K562 (cell line): ENCODE results near the gene MTA1. TPM values are rescaled to one million over a fixed set of nuclear protein-coding genes. Genes with fewer than 3 reads are reported as not detected.

Source experiments
- CHD4 ChIP-seq: fragments of 200-600 bp; sonication (generic); IDR thresholded peaks from 3 replicates; pipeline ENCODE4 v1.6.1; 2012; ENCODE audit warnings: low read depth, mild to moderate bottlenecking, mixed read lengths, low read length, inconsistent platforms; ENCODE audit not compliant: insufficient read depth, insufficient replicate concordance, poor library complexity, severe bottlenecking
- CTBP1 ChIP-seq: fragments of 450-650 bp; IDR thresholded peaks from 2 replicates; pipeline ENCODE4 v1.6.1; 2016; ENCODE audit warnings: borderline replicate concordance
- ELF4 ChIP-seq: fragments of 450-650 bp; formaldehyde crosslinking; IDR thresholded peaks from 2 replicates; pipeline ENCODE4 v1.4.0; 2022; ENCODE audit warnings: missing genetic modification characterization
- FOXJ2 ChIP-seq: fragments of 200-800 bp; sonication (Bioruptor generic); IDR thresholded peaks from 2 replicates; pipeline ENCODE4 v1.6.1; 2016; ENCODE audit warnings: missing genetic modification characterization, missing compliant biosample characterization
- FUS ChIP-seq: fragments of 200-400 bp; formaldehyde crosslinking; optimal IDR thresholded peaks from 2 replicates; pipeline ENCODE3; 2017; ENCODE audit warnings: low read depth, low read length
- NFE2L1 ChIP-seq: fragments of 450-650 bp; IDR thresholded peaks from 2 replicates; pipeline ENCODE4 v1.6.1; 2016; ENCODE audit warnings: missing genetic modification characterization, low read depth, mild to moderate bottlenecking, missing compliant biosample characterization, moderate library complexity, borderline replicate concordance
- POLR2G ChIP-seq: fragments of 200-400 bp; formaldehyde crosslinking; IDR thresholded peaks from 2 replicates; pipeline ENCODE4 v1.6.1; 2017; ENCODE audit warnings: low read depth, mild to moderate bottlenecking, antibody characterized with exemption, low read length, moderate library complexity
- RBFOX2 ChIP-seq: fragments of 200-400 bp; formaldehyde crosslinking; IDR thresholded peaks from 2 replicates; pipeline ENCODE4 v1.6.1; 2017; ENCODE audit warnings: low read depth, mild to moderate bottlenecking, low read length, moderate library complexity
- SIX5 ChIP-seq, 2 experiments: IDR thresholded peaks; 2 replicates each; pipeline ENCODE4 v1.6.1; 2011; ENCODE audit warnings: low read length in 2 of 2, borderline replicate concordance in 1 of 2, low read depth in 1 of 2, mild to moderate bottlenecking in 1 of 2, moderate library complexity in 1 of 2; ENCODE audit not compliant: insufficient read depth in 1 of 2
- SMAD4 ChIP-seq: fragments of 250-450 bp; sonication (Bioruptor Pico); conservative IDR thresholded peaks from 2 replicates; pipeline ENCODE4 v1.8.0; 2021; ENCODE audit warnings: inconsistent platforms, mild to moderate bottlenecking, moderate library complexity
- SMARCE1 ChIP-seq: fragments of 450-650 bp; IDR thresholded peaks from 2 replicates; pipeline ENCODE4 v1.7.1; 2016; ENCODE audit warnings: mild to moderate bottlenecking
- TBL1XR1 ChIP-seq, 2 experiments: IDR thresholded peaks; 2 replicates each; pipeline ENCODE4 v1.6.1; 2012; ENCODE audit warnings: improper control_type of control experiment in 2 of 2, low read length in 2 of 2, mild to moderate bottlenecking in 1 of 2
- ZNF830 ChIP-seq: fragments of 250-450 bp; sonication (Bioruptor Pico); IDR thresholded peaks from 2 replicates; pipeline ENCODE4 v1.5.0; 2021; ENCODE audit warnings: mild to moderate bottlenecking
- polyA plus RNA-seq, 8 experiments: library from polyadenylated mRNA; depleted of rRNA in 4 of 8; stranded (reverse) in 5 of 8; unstranded in 3 of 8; fragments of >200 nt; fragmentation: Nextera tagmentation in 2 of 8; fragmentation: Illumina TruSeq in 1 of 8; extraction: Ambion mirVana in 2 of 8; extraction: Trizol in 1 of 8; gene quantifications; 2 replicates each; pipeline versions ENCODE4 v1.2.1 to v1.2.3, GENCODE V29; 2011 to 2014; ENCODE audit warnings: inconsistent platforms in 1 of 8, missing spikeins in 1 of 8
- total RNA-seq, 7 experiments: library from RNA; depleted of rRNA in 6 of 7; stranded (reverse); fragments of >200 nt in 6 of 7; fragmentation: Illumina TruSeq in 2 of 7; extraction: Trizol in 2 of 7; gene quantifications; 2 replicates each; pipeline versions ENCODE4 v1.2.1 to v1.2.3, GENCODE V29; 2011 to 2021; ENCODE audit warnings: low replicate concordance in 1 of 7
- TF ChIP-seq, protein P1 (sequence below): fragments of 450-650 bp; IDR thresholded peaks from 2 replicates; pipeline ENCODE4 v1.6.1; 2017; ENCODE audit warnings: mild to moderate bottlenecking, moderate library complexity
- TF ChIP-seq, protein P2 (sequence below): fragments of 250-450 bp; sonication (Bioruptor Pico); IDR thresholded peaks from 2 replicates; pipeline ENCODE4 v1.8.0; 2022; ENCODE audit warnings: inconsistent platforms
- TF ChIP-seq, protein P3 (sequence below): sonication (generic); formaldehyde crosslinking; IDR thresholded peaks from 2 replicates; pipeline ENCODE4 v1.9.0; 2022; ENCODE audit warnings: mild to moderate bottlenecking, missing genetic modification reagents
- TF ChIP-seq, protein P4 (sequence below): fragments of 450-650 bp; IDR thresholded peaks from 2 replicates; pipeline ENCODE4 v1.6.1; 2016; ENCODE audit warnings: missing biosample characterization, missing genetic modification characterization
- TF ChIP-seq, protein P5 (sequence below): sonication (generic); formaldehyde crosslinking; IDR thresholded peaks from 2 replicates; pipeline ENCODE4 v1.8.1; 2023; ENCODE audit warnings: mild to moderate bottlenecking, missing genetic modification reagents
- TF ChIP-seq, protein P6 (sequence below): sonication (generic); formaldehyde crosslinking; IDR thresholded peaks from 2 replicates; pipeline ENCODE4 v1.8.0; 2022; ENCODE audit warnings: missing genetic modification reagents, mild to moderate bottlenecking, moderate library complexity, borderline replicate concordance
- TF ChIP-seq, protein P7 (sequence below): sonication (generic); formaldehyde crosslinking; IDR thresholded peaks from 2 replicates; pipeline ENCODE4 v1.8.0; 2022; ENCODE audit warnings: mild to moderate bottlenecking, missing genetic modification reagents

The MTA1 gene
- total and polyA plus RNA-seq, 9 of the 15 experiments (the other 6 are each of a cell fraction or from before 2014, with no cell fraction given), result 0.13 to 118 (median 32.3) TPM

DNA sequence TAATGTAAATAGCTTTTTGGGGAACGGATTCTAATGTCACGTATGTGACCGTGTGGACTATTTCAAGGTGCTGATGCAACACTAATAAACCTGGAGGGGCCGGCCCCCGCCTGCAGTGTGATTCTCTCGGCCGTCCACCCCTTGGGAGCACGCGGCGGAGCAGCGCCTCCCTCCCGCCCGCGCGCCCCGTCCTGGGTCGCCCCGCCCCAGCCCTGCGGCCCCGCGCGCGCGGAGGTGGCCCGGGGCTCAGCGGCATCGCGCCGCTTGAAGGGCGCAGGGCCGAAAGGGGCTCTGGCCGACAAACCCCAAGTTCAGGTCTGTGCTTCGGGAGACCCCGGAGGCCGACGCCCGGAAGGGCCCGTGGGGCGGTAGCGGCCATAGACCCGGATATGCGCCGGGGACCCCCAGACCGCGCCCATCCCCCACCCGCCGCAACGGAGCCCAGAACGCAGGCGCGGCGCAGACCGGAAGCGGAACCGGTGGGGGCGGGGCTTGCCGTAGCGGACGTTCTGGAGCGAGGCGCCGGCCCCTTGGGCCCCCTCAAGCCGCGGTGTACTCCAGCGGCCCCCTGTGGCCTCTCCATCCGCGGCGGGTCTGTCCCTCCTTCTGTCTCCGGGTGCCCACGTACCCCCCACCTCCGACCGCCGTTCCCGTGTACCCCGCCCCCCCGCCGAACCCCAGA is 21.4 kb upstream of the MTA1 start, which contains the start of gene TEX22 (continued):
- TF ChIP-seq, protein P1, sequence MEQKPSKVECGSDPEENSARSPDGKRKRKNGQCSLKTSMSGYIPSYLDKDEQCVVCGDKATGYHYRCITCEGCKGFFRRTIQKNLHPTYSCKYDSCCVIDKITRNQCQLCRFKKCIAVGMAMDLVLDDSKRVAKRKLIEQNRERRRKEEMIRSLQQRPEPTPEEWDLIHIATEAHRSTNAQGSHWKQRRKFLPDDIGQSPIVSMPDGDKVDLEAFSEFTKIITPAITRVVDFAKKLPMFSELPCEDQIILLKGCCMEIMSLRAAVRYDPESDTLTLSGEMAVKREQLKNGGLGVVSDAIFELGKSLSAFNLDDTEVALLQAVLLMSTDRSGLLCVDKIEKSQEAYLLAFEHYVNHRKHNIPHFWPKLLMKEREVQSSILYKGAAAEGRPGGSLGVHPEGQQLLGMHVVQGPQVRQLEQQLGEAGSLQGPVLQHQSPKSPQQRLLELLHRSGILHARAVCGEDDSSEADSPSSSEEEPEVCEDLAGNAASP, result no peak
- TF ChIP-seq, protein P2, sequence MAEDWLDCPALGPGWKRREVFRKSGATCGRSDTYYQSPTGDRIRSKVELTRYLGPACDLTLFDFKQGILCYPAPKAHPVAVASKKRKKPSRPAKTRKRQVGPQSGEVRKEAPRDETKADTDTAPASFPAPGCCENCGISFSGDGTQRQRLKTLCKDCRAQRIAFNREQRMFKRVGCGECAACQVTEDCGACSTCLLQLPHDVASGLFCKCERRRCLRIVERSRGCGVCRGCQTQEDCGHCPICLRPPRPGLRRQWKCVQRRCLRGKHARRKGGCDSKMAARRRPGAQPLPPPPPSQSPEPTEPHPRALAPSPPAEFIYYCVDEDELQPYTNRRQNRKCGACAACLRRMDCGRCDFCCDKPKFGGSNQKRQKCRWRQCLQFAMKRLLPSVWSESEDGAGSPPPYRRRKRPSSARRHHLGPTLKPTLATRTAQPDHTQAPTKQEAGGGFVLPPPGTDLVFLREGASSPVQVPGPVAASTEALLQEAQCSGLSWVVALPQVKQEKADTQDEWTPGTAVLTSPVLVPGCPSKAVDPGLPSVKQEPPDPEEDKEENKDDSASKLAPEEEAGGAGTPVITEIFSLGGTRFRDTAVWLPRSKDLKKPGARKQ (CRISPR knock-in tag), result no peak
- TF ChIP-seq SMAD4 (CRISPR knock-in tag), result peak; percentile 55; the same call in 1 of the 2 replicates
- no peak for TF ChIP-seq NFE2L1 (tag)
- TF ChIP-seq POLR2G, result peak; percentile 83
- no peak for TF ChIP-seq FUS
- no peak for TF ChIP-seq FOXJ2 (tag)
- TF ChIP-seq, protein P3, sequence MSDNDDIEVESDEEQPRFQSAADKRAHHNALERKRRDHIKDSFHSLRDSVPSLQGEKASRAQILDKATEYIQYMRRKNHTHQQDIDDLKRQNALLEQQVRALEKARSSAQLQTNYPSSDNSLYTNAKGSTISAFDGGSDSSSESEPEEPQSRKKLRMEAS, result no peak
- no peak for TF ChIP-seq CHD4
- TF ChIP-seq ELF4 (CRISPR knock-in tag), result no peak
- peak; percentile 67; the same call in 1 of the 2 replicates for TF ChIP-seq CTBP1
- no peak for TF ChIP-seq ZNF830 (CRISPR knock-in tag)
- no peak for TF ChIP-seq TBL1XR1 (IDR thresholded peaks at IDR 0.05; ENCODE audit: low read length in 2 of 2)
- TF ChIP-seq, protein P4, sequence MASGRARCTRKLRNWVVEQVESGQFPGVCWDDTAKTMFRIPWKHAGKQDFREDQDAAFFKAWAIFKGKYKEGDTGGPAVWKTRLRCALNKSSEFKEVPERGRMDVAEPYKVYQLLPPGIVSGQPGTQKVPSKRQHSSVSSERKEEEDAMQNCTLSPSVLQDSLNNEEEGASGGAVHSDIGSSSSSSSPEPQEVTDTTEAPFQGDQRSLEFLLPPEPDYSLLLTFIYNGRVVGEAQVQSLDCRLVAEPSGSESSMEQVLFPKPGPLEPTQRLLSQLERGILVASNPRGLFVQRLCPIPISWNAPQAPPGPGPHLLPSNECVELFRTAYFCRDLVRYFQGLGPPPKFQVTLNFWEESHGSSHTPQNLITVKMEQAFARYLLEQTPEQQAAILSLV (tag), result no peak
- TF ChIP-seq, protein P5, sequence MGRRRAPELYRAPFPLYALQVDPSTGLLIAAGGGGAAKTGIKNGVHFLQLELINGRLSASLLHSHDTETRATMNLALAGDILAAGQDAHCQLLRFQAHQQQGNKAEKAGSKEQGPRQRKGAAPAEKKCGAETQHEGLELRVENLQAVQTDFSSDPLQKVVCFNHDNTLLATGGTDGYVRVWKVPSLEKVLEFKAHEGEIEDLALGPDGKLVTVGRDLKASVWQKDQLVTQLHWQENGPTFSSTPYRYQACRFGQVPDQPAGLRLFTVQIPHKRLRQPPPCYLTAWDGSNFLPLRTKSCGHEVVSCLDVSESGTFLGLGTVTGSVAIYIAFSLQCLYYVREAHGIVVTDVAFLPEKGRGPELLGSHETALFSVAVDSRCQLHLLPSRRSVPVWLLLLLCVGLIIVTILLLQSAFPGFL, result no peak
- TF ChIP-seq SIX5 (IDR thresholded peaks at IDR 0.05; ENCODE audit: borderline replicate concordance in 1 of 2, insufficient read depth in 1 of 2, low read depth in 1 of 2, low read length in 2 of 2), result no peak
- peak; percentile 86 for TF ChIP-seq RBFOX2
- TF ChIP-seq SMARCE1, result no peak
- TF ChIP-seq, protein P6, sequence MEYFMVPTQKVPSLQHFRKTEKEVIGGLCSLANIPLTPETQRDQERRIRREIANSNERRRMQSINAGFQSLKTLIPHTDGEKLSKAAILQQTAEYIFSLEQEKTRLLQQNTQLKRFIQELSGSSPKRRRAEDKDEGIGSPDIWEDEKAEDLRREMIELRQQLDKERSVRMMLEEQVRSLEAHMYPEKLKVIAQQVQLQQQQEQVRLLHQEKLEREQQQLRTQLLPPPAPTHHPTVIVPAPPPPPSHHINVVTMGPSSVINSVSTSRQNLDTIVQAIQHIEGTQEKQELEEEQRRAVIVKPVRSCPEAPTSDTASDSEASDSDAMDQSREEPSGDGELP (CRISPR knock-in tag), result peak; percentile 45; the same call in 1 of the 2 replicates
- TF ChIP-seq, protein P7, sequence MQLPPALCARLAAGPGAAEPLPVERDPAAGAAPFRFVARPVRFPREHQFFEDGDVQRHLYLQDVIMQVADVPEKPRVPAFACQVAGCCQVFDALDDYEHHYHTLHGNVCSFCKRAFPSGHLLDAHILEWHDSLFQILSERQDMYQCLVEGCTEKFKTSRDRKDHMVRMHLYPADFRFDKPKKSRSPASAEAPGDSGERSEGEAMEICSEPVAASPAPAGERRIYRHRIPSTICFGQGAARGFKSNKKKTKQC, result peak; percentile 21; the same call in 1 of the 2 replicates
